HG02973 (cell line): ENCODE data around the gene APEX2.
"Not testable (repeated sequence)": the region's sequence is repeated elsewhere in the genome, so short reads cannot be mapped to it uniquely, and the experiment has no call there.

Experiments
- ATAC-seq: cut with Tn5 transposase; IDR thresholded peaks from one replicate; pipeline ENCODE4 v1.9.1; 2021; ENCODE audit warnings: moderate library complexity; ENCODE audit not compliant: unreplicated experiment

APEX2 gene

DNA sequence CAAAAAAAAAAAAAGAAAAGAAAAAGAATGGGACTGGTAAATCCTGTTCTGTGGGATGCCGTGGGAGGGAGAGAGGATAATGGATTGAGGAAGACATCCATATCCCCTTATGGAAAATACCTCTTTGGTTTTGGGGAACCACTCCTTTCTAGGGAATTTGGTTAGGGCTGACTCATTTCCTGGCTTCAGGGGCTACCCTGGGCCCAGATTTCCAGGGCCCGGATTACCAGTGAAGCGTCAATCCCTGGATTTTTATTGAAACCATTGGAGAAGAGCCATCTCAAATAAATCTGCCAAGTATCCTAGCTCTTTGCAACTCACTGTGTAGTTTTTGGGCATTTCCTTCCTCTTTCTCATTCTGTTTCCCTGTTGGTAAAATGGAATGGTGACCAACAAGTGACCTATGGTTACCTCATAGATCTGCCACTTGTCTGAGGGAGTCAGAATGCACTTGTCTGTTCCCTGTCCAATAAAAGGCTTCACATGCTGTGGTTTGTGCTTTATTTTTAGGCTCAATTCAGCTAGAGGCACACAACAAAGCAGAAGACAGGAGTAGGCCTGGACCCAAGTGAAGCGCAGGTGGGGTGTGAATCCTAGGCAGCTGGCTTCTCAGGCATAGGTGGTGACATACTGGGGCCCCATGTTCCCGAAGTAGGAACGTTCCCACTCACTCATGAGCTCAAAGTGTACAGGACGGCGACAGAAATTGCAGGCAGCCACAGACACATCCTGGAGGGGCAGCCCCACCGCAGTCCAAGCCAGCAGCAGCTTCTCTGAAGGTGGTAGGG is 8.6 kb downstream of the APEX2 start:
- no peak for ATAC-seq

DNA sequence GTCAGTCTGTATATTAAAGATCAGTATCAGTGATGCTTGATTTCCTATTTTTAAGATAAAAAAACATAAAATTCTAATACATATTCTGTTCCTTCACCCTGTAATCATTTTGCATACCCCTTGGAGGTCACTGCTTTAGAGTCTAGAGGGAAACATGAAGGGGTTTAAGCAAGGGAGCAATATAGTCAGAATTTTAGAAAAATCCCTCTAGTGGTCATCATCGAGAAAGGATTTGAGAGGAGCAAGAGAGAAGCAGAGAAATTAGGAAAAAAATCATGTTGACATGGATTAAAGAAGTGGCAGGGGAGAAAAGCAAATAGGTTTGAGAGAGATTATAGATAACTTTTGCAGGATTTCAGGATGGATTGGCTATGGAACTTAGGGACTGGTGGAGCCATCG is 11.1 kb downstream of the APEX2 start:
- no peak for ATAC-seq

GRCh38 chrX:55014897-55015299 is 14.7 kb downstream of the APEX2 start:
- ATAC-seq: no peak

DNA sequence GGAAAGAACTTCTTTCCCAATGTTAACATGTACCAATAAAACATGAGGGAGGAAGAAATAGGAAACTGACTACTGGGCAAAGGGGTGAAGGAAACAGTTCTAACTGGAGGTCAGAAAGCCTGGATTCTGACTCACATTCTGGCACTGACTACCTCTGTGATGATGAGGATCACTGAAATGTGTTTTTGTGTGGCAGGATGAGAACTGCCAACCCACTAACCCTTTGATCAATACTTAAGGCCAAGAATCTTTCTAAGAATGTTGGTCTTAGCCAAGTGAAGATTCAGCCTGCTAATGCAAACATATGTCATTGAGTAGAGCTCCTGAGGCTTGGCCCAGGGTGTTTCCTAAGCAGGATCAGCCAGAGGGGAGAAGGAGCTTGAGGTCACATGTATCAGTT is 26.0 kb downstream of the APEX2 start:
- no peak for ATAC-seq

DNA sequence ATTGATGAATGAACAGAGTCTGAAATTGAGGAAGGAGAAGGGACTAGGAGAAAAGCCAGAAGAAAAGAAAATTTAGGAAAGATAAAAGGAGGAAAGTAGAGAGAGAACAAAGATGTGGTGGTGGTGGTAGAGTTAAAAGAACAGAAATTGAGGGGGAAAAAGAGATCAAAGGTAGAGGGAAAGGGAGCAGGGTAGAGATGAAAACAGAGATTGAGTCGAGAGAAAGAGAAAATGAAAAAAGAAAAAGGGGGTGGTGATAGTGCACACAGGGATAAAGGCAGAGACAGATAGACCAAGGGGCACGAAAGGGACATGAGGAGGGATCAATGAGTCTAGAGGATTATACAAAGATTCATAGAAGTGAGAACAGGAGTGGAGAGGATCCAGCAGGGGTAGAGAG is 26.7 kb downstream of the APEX2 start:
- ATAC-seq: no peak

GRCh38 chrX:55028040-55028439 is 27.9 kb downstream of the APEX2 start:
- no peak for ATAC-seq

- no peak for ATAC-seq
Observed at GRCh38 chrX:55028611-55029010, 28.4 kb downstream of the APEX2 start.

DNA sequence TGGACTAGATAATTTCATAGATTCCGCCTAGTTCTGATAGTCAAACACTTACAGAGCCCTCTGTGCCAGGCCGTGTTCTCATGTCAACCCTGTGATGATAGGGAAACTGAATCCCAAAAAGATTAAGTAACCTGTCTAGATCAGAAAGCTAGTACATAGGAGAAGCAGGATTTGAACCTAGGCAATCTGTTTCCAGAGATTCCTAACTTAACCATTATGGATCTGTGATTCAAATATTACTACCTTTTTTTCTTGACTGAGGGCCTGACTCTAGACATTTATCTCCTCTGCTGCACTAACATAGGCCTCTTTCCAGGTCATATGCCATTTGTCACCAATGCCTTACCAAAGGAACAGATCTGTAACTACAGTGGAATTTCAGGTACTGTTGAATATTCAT is 29.1 kb downstream of the APEX2 start:
- ATAC-seq: no peak

DNA sequence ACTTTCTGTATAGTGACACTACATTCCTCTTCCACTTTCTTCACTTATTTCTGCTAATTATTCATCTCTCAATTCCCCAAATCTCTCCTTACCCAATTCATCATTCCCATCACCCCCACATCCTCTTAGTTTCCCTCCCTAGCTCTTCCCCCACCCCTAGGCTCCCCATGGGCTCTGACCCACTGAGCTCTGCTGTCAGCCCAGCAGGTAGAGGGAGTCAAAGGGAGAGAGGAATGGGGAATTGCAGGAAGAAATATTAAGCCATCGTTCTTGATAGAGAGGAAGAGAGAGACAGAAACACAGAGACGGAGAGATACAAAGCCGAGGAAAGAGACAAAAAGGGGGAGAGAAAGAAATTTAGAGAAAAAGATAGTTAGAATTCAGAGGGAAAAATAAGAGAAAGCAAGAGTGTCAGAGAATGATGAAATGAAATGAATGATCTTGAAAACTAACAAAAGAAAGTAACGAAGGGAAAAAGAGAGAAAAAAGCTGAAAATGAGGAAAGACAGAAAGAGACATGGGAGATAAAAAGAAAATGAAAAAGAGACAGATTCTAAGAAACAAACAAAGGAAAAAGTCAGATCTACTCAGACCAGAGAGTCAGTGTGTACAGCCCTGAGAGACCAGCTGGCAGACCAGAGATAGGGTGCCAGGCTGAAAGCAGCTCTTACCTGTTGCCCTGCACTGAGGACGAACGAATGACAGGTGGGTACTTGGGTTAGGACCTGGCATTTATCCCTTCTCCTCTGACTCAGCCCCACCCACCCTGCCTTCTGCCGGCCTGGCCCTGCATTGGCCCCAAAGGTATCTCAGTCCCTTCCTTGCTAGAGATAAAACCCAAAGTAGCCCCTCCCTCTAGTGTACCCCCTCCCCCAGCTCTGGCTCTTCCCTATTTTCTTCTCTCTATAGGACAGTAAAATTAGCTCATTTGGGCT is 30.4 kb downstream of the APEX2 start, which contains the start of gene ALAS2:
Gene ALAS2, minus strand, starts transcription at position 707 of the 935 bp plus-strand sequence. CDS start 4,977 bp downstream, outside the sequence.
- ATAC-seq: no peak

GRCh38 chrX:55033429-55033828 is 33.3 kb downstream of the APEX2 start:
- ATAC-seq: no peak

- ATAC-seq: no peak
Observed at GRCh38 chrX:55039471-55039870, 39.3 kb downstream of the APEX2 start.

GRCh38 chrX:55041514-55041913 is 41.4 kb downstream of the APEX2 start:
- ATAC-seq: no peak

DNA sequence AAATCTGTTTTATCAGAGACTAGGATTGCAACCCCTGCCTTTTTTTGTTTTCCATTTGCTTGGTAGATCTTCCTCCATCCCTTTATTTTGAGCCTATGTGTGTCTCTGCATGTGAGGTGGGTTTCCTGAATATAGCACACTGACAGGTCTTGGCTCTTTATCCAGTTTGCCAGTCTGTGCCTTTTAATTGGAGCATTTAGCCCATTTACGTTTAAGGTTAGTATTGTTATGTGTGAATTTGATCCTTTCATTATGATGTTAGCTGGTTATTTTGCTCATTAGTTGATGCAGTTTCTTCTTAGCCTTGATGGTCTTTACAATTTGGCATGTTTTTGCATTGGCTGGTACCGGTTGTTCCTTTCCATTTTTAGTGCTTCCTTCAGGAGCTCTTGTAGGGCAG is 50.4 kb downstream of the APEX2 start:
- ATAC-seq: not testable (repeated sequence)

DNA sequence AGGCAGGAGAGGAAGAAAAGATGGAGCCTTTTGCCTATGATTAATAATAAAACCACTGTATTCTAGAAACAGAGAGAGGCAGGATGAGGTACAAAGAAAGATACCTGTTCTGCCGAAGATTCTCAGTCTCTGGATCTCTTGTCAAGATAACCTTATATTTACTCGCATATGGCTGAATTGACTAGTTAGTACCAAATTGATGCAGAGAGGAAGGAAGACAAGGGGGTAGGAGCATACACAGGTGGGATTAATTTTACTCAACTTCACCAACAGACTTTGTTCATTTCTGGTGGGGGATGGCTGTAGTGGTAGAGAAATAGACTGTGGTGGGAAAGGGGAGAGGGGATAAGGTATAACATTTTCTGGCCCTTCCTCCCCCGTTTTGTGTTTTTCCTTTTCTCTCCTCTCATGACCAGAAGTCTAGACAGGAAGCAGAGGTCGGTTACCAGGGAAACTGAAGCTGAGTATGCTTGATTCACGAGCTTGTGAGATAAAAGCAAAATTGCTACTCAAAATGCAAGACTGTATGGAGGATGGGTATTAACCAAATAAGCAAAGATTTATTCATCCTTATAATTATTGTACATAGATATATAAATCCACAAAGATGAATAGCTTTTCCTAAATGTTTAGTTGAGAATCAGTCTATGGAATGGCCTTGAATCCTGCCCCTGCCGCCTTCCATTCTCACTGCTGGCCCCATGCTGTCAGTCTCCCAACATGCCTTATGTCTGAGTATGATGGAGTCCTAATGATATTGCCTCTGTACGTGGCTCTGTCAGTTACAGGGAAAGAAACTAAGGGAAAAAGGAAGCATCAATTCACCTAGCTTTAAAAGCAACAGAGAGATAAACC is 56.9 kb downstream of the APEX2 start:
- no peak for ATAC-seq

DNA sequence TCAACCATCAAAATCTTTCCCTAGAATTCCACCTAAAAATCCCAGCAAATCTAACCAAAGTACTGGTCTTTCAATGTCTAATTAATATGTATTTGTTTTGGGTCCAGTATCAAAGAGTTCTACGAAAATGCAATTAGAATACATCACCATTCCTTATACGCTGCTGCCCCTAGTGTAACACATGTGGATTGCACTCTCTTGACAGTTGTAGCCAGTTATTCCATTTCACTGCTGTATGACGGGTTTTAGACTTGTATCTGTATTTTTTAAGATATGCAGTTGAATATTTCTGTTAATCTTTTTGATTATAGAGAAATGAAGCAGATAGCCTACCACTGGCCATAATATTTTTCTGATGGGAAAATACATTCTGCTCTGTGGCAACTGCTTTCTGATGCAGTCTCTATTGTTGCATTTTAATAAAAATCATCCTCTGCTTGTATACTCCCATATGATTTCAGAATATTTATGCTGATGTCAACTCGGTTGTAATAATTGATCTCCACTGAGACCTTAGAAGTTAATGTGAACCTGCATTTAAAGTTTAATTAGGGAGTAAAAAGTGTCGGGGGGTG is 57.6 kb downstream of the APEX2 start:
- no peak for ATAC-seq
